ENCODE measurements around the gene ARHGAP30. TPM values are rescaled to one million over a fixed set of nuclear protein-coding genes. Genes with fewer than 3 reads are reported as not detected.

ARHGAP30 gene
- total and polyA plus RNA-seq, 2 of the 8 experiments (the other 6 are each of a cell fraction or from before 2014, with no cell fraction given), result 0.27 to 0.39 TPM

DNA sequence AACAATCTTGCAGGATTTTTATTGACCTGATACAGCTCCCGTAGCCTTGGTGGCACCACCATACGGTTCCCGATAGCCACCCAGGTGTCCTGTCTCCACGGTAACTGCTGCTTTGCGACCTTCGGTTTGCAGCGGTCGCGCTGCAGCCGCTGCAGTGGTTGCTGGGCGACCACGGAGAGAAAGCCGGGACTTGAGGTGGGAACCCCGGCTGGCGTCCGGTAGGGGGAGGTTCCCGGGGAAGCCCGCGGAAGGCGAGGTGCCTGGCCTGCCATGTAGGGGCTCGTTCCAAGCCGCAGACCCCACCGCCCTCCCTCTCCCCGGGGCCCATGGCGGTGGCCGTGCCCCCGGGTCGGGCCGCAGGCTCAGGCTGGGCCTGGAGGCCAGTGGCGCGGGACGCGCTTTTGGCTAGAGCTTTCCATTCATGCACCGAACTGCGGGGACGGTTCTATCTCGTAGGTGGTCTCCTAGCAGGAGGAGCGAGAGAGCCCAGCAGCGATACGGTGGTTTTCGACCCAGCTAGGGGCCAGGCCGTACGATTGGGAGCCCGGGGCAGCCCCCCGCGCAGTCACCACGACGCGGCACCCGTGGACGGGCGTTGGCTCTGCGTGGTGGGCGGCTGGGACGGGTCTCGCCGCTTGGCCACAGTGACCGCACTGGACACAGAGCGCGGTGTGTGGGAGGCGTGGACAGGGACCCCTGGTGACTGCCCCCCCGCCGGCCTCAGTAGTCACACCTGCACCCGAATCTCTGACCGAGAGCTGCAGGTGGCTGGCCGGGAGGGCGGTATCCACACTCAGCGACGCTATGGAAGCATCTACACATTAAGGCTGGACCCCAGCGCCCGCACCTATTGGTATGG lies 28.7 kb upstream of the ARHGAP30 start, which contains the start of gene KLHDC9 (continued):
- TF ChIP-seq JUND (IDR thresholded peaks at IDR 0.05; ENCODE audit: low read length) (no peak), RFX5 (IDR thresholded peaks at IDR 0.05; ENCODE audit: borderline replicate concordance, low read depth, low read length) (no peak), HDAC2 (IDR thresholded peaks at IDR 0.05; ENCODE audit: borderline replicate concordance in 1 of 2, low read depth in 2 of 2, low read length in 2 of 2) (no peak), CHD1 (IDR thresholded peaks at IDR 0.05; ENCODE audit: low read depth, low read length) (no peak), PHF8 (conservative IDR thresholded peaks at IDR 0.05; ENCODE audit: low read depth, low read length) (peak; percentile 63; the same call in 1 of the 2 replicates), CTBP2 (IDR thresholded peaks at IDR 0.05; ENCODE audit: borderline replicate concordance, insufficient read depth, insufficient read length, low read length) (no peak), SP4 (IDR thresholded peaks at IDR 0.05; ENCODE audit: low read length) (no peak), SRF (IDR thresholded peaks at IDR 0.05; ENCODE audit: low read depth, low read length) (0 out of 2 replicates have a peak, but pooled peaks have one; percentile 19), KDM1A (IDR thresholded peaks at IDR 0.05; ENCODE audit: borderline replicate concordance, low read length) (no peak), RBBP5 (IDR thresholded peaks at IDR 0.05; ENCODE audit: borderline replicate concordance, low read depth, low read length) (0 out of 2 replicates have a peak, but pooled peaks have one; percentile 27), CEBPB (IDR thresholded peaks at IDR 0.05; ENCODE audit: low read depth, low read length) (no peak), KDM5A (IDR thresholded peaks at IDR 0.05; ENCODE audit: low read length) (no peak), JUN (IDR thresholded peaks at IDR 0.05; ENCODE audit: low read depth, low read length) (no peak), EP300 (IDR thresholded peaks at IDR 0.05; ENCODE audit: borderline replicate concordance in 1 of 2, low read depth in 2 of 2, low read length in 2 of 2) (peak in 1 of 2 experiments; percentile 33; a peak in 1 of 3 replicates), GTF2F1 (IDR thresholded peaks at IDR 0.05; ENCODE audit: borderline replicate concordance, low read depth, low read length) (no peak), ATF2 (IDR thresholded peaks at IDR 0.05; ENCODE audit: low read length) (no peak), FOSL1 (IDR thresholded peaks at IDR 0.05; ENCODE audit: insufficient read depth, low read depth, low read length) (no peak)
- TF ChIP-seq, protein P1, sequence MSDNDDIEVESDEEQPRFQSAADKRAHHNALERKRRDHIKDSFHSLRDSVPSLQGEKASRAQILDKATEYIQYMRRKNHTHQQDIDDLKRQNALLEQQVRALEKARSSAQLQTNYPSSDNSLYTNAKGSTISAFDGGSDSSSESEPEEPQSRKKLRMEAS (IDR thresholded peaks at IDR 0.05), result no peak

Measured in H1 (cell line).